GM18873 (cell line): ENCODE data around the gene PGA5.
A peak's percentile ranks its signal among the peaks of the same experiment; 100 is the strongest.

Experiments
- ATAC-seq: cut with Tn5 transposase; IDR thresholded peaks from one replicate; pipeline ENCODE4 v1.9.1; 2021; ENCODE audit warnings: mild to moderate bottlenecking, moderate library complexity, moderate number of reproducible peaks; ENCODE audit not compliant: unreplicated experiment, low FRiP score

Gene PGA5

DNA sequence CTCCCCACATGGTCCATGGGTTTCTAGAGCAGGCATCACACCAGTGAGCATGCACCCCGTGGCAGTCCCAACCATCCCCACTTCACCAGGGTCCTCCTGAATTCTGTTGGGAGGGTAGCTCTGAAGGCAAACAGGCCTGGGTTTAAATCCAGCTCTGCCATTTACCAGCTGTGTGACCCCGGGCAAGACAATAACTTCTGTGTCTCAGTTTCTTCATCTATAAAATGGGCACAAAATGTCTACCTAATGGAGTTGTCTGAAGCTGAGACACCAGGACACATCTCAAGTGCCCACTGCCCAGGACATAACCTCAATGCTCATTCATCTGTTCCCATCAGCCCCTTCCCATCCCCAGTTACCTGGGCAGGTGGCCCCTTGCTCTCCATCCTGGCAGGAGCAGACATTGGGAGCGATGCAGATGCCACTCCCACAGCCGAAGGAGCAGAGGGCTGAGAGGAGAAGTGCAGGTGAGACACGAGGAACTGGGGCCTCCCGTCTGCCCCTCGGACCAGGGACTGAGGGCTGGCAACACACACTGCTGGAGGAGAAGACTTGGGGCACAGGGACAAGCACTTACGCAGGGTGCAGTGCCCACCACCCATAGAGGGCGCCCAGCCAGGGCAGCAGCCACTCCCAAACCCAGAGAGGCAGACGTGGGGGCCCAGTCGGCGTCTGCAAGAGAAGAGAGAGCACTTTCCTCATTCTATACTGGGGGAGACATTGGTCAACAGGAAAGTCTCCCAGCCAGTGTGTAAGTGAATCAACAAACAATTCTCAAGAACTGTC lies 50.1 kb downstream of the PGA5 start:
- no peak for ATAC-seq

DNA sequence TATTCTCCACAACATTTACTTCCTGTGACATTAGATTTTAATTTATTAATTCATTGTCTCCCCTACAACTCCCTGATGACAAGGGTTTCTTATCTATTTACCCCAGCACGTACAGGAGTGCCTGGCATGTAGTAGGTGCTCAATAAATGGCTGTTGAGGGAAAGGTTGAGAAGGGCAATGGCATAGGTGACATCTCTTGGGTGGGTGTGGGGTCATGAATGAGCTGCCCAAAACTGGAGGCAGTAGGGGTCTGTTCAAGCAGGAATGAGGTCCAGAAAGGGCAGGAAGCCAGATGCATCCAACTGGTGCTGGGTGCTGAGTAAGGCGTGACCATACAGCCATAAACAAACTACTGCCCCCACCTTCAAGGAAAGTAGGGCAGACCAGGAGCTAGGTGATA lies 51.4 kb downstream of the PGA5 start:
- ATAC-seq, result no peak

DNA sequence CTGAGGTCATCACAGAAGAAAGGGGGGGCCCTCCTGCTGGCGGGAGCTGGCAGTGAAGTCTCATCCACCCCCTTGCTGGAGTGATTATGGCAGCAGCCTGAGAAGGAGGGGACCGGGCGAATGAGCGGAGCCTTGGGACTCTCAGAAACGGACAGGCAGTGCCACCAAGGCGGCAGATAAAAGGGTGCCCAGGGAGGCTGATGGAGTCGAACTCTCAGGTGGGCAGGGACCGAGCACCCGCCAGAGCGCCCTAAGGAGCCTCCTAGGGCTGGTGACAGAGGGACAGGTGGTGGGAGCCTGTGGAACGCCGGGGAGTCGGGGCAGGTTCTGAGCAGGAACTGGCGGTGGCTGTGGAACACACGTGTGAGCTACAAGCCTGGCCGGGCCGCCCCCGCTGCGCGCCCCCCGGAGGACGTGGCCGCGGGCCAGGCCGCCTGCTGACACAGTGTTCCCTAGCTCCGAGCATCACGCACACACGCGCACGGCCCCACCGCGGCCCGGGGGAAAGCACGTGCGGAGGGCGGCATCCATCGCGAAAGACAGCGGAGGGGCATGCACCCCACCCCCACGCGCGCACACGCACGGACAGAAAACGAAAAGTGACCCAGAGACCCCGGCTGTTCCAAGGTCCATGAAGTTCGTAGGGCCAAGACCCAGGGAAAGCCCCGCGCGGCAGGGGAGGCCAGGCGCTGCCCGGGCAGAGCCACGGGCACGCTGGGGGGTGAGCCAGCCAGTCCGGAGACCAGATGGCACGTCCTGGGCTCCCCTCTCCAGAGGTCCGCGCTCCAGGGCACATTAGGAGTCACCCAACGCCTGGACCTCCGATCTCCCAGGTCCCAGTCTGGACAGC lies 53.1 kb downstream of the PGA5 start:
- ATAC-seq, result peak; percentile 18

DNA sequence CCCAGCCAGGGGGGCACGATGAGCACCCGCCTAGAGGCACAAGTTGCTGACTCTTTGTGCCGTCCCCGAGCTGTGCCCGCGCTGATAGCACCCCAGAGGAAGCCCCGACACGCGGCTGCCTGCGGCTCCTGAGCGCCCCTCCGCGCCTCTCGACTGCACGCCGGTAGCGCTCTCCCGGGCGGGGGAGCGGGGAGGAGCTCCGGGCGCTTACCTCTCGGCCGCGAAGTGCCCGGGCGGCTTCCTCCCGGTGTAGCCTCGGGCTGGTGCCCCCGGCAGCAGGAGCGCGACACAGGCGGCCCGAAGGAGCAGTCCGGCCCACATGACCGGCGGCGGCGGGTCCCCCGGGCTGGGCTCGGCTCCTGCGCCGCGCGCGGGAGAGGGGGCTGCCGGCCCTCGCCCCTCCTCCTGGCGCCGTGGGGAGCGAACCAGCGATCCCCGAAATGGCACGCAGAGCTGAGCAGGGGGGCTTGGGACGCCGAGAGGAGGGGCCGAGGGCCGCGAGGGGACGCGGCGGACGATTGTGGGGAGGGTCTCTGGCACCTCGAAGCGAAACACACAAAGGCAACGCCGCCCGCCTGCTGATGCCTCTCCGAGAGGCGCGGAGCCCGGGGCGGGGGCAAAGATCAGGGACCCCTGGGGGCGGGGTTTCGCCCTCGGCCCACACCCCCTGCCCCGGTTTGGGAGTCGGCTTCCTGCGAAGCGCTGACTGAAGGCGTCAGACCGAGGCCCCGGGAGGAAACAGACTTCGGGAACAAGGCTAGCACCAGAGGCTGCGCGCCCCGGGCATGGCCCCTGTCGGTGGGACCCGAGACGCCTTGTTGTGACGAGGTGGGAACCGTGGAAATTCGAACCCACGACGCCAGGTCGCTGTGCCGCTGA lies 54.0 kb downstream of the PGA5 start, which contains the start of gene VWCE:
TSS of gene VWCE (minus strand) at position 600 of the 879 bp plus-strand sequence. CDS start at position 321, 279 bp downstream.
- peak; percentile 49 for ATAC-seq

DNA sequence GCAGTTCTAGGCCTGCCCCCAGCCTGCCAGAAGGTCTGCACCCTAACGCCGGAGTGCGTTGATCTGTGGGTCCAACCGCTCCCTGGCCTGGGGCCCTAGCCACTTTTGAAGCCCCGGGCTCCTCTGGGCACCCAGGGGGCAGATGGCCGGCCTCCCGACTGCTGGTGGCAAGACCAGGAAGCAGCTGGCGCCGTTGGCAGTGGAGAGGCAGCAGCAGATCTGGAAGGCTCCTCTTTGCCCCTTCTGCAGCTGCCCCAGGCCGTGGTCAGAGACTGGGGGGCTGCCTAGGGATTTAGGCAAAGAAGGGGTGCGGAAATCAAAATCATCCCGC lies 54.6 kb downstream of the PGA5 start:
- no peak for ATAC-seq

DNA sequence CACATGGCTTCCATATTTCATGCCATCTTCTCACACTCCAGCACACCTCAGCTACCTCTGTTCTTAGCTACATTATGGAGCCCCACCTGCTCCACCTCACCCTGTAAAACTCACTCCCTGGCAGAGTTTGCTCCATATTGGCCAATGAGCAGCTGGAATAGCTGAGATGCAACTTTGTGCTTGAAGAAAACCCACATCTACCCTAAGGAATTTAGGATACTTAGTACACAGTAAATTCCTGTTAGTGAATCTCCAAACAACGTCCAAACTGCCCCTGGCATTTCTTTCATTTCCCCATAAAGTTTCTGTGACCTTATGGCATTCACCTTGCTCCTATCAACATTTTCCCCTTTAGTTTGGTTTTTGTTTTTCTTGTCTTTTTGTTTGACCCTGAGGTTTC lies 56.4 kb downstream of the PGA5 start:
- ATAC-seq, result no peak

DNA sequence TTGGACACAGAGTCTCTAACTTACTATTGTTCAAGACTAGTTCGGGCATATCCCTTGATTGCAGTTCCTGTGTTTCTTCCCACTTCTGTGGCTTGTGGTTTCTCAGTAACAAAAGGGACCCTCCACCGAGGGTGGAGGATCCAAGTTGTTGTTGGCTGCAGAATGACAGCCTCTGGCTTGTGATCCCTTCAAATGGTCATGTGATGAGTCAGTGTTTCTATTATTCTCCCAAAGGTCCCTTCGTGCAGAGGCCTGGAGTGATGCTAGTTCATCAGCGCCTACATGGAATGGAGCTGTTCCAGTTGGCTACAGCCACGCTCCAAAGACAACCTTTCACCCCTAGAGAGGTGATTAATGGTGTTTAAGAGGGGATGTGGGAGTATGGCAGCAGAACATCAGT lies 56.8 kb downstream of the PGA5 start:
- no peak for ATAC-seq

DNA sequence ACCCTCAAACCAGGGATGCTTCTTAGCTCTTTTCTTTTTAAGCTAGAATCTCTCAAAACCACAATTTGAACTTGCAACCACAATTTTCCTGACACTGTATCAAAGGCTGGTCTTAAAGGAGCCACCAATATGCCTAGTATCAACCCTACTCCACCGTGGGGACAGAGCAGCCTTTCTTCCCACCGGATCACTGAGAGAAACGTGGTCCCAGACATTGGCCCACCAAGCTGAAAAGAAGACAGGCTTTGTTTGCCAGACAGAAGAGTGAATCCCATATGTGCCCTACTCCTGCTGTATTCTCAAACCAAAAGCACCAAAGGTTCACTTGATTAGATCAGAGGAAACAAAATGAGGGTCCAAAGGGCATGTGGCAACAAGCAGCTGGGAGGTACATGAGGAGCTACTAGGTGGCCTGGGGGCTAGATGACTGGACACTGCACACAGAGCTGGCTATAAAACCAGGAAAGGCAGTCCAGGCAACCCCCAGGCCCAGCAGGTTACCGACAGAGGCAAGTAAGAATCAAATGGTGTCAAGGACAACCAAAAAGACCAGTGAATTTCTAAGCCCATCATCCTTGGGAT lies 57.8 kb downstream of the PGA5 start:
- ATAC-seq, result no peak
